ENCODE results near the gene PLD1.
A peak's percentile ranks its signal among the peaks of the same experiment; 100 is the strongest.

The PLD1 gene

GRCh38 chr3:171836855-171837254 is 26.6 kb upstream of the PLD1 start:
- DNase-seq (ENCODE audit: low read depth), result no peak

- DNase-seq (ENCODE audit: low read depth), result no peak
Measured at GRCh38 chr3:171835613-171836012, 25.3 kb upstream of the PLD1 start.

- no peak for DNase-seq (ENCODE audit: low read depth)
Measured at GRCh38 chr3:171835116-171835515, 24.8 kb upstream of the PLD1 start.

- no peak for DNase-seq (ENCODE audit: low read depth)
Measured at GRCh38 chr3:171834461-171834801, 24.1 kb upstream of the PLD1 start.

- DNase-seq (ENCODE audit: low read depth), result peak; percentile 41
Measured at GRCh38 chr3:171833789-171834460, 23.6 kb upstream of the PLD1 start.

- DNase-seq (ENCODE audit: low read depth), result peak; percentile 16
Measured at GRCh38 chr3:171832989-171833388, 22.7 kb upstream of the PLD1 start.

GRCh38 chr3:171831936-171832335 is 21.7 kb upstream of the PLD1 start:
- peak; percentile 62 for DNase-seq (ENCODE audit: low read depth)

GRCh38 chr3:171830518-171830875 is 20.2 kb upstream of the PLD1 start:
- DNase-seq (ENCODE audit: low read depth), result no peak

GRCh38 chr3:171829841-171830517 is 19.7 kb upstream of the PLD1 start:
- DNase-seq (ENCODE audit: low read depth), result peak; percentile 73

- DNase-seq (ENCODE audit: low read depth), result no peak
Measured at GRCh38 chr3:171828902-171829770, 18.9 kb upstream of the PLD1 start.

- DNase-seq (ENCODE audit: low read depth), result no peak
Measured at GRCh38 chr3:171827836-171828458, 17.7 kb upstream of the PLD1 start.

GRCh38 chr3:171827385-171827784 is 17.1 kb upstream of the PLD1 start:
- no peak for DNase-seq (ENCODE audit: low read depth)

- peak; percentile 95 for DNase-seq (ENCODE audit: low read depth)
Measured at GRCh38 chr3:171825222-171825828, 15.0 kb upstream of the PLD1 start.

- no peak for DNase-seq (ENCODE audit: low read depth)
Measured at GRCh38 chr3:171824824-171825221, 14.5 kb upstream of the PLD1 start.

GRCh38 chr3:171824116-171824515 is 13.8 kb upstream of the PLD1 start:
- DNase-seq (ENCODE audit: low read depth), result no peak

GRCh38 chr3:171822431-171823106 is 12.3 kb upstream of the PLD1 start:
- no peak for DNase-seq (ENCODE audit: low read depth)

GRCh38 chr3:171821778-171822358 is 11.6 kb upstream of the PLD1 start:
- no peak for DNase-seq (ENCODE audit: low read depth)

GRCh38 chr3:171821044-171821443 is 10.8 kb upstream of the PLD1 start:
- DNase-seq (ENCODE audit: low read depth), result no peak

- no peak for DNase-seq (ENCODE audit: low read depth)
Measured at GRCh38 chr3:171817074-171817800, 7.0 kb upstream of the PLD1 start.

GRCh38 chr3:171815973-171816595 is 5.8 kb upstream of the PLD1 start:
- DNase-seq (ENCODE audit: low read depth), result no peak

Measured in fibroblast of gingiva (primary cell).